H1 (cell line): ENCODE measurements around the gene SMARCB1. TPM values are rescaled to one million over a fixed set of nuclear protein-coding genes. Genes with fewer than 3 reads are reported as not detected.

ENCODE experiments used
- BCL11A ChIP-seq, 2 experiments: IDR thresholded peaks; one replicate each; pipeline ENCODE4 v1.6.1; 2011; ENCODE audit warnings: low read depth in 2 of 2, low read length in 2 of 2, mild to moderate bottlenecking in 2 of 2
- BRCA1 ChIP-seq: IDR thresholded peaks from 2 replicates; pipeline ENCODE4 v1.6.1; 2012; ENCODE audit warnings: low read depth, low read length, improper control_type of control experiment
- EZH2 ChIP-seq: fragments of 200-600 bp; sonication (generic); IDR thresholded peaks from 2 replicates; pipeline ENCODE4 v1.7.1; 2012; ENCODE audit warnings: low read depth, mild to moderate bottlenecking, moderate library complexity, low read length, inconsistent platforms; ENCODE audit not compliant: severe bottlenecking
- FOSL1 ChIP-seq: IDR thresholded peaks from 2 replicates; pipeline ENCODE4 v1.6.1; 2011; ENCODE audit warnings: mild to moderate bottlenecking, low read depth, low read length, moderate library complexity; ENCODE audit not compliant: insufficient read depth
- GTF2F1 ChIP-seq: IDR thresholded peaks from 2 replicates; pipeline ENCODE4 v1.6.1; 2012; ENCODE audit warnings: low read depth, low read length, improper control_type of control experiment, borderline replicate concordance
- KDM4A ChIP-seq: IDR thresholded peaks from one replicate; pipeline ENCODE4 v1.7.1; 2012; ENCODE audit warnings: low read depth, mild to moderate bottlenecking, moderate library complexity, low read length, inconsistent platforms; ENCODE audit not compliant: severe bottlenecking
- POLR2AphosphoS5 ChIP-seq: IDR thresholded peaks from 2 replicates; pipeline ENCODE4 v1.6.1; 2011; ENCODE audit warnings: low read depth, low read length
- RXRA ChIP-seq: IDR thresholded peaks from 2 replicates; pipeline ENCODE4 v1.6.1; 2011; ENCODE audit warnings: low read depth, mild to moderate bottlenecking, low read length, moderate library complexity; ENCODE audit not compliant: insufficient read depth
- TAF1 ChIP-seq: IDR thresholded peaks from 2 replicates; pipeline ENCODE4 v1.6.1; 2011; ENCODE audit warnings: mild to moderate bottlenecking, low read depth, low read length
- polyA plus RNA-seq, 7 experiments: library from polyadenylated mRNA; depleted of rRNA in 3 of 7; stranded (reverse) in 5 of 7; unstranded in 2 of 7; fragments of >200 nt in 5 of 7; fragments of 200-250 nt in 2 of 7; gene quantifications; 1 replicate in 5 of 7; 2 replicates in 1 of 7; 4 replicates in 1 of 7; pipeline versions ENCODE4 v1.2.1 to v1.2.3, GENCODE V29; 2011 to 2013; ENCODE audit warnings: missing spikeins in 2 of 7, mixed read lengths in 2 of 7
- total RNA-seq: library from RNA; stranded (reverse); fragmentation: NEBNext Ultra II Directional; extraction: Animal tissue kit (Norgen Biotek cat#: 25700); gene quantifications from 2 replicates; pipeline ENCODE4 v1.2.1, GENCODE V29; 2021
- TF ChIP-seq, protein P1 (sequence below): fragments of 300-600 bp; sonication (generic); IDR thresholded peaks from 2 replicates; pipeline ENCODE4 v1.7.1; 2012; ENCODE audit warnings: low read length, moderate library complexity, mild to moderate bottlenecking, inconsistent platforms; ENCODE audit not compliant: insufficient replicate concordance

Gene SMARCB1
- total and polyA plus RNA-seq, 2 of the 8 experiments (the other 6 are each of a cell fraction or from before 2014, with no cell fraction given), result 116 to 145 TPM

DNA sequence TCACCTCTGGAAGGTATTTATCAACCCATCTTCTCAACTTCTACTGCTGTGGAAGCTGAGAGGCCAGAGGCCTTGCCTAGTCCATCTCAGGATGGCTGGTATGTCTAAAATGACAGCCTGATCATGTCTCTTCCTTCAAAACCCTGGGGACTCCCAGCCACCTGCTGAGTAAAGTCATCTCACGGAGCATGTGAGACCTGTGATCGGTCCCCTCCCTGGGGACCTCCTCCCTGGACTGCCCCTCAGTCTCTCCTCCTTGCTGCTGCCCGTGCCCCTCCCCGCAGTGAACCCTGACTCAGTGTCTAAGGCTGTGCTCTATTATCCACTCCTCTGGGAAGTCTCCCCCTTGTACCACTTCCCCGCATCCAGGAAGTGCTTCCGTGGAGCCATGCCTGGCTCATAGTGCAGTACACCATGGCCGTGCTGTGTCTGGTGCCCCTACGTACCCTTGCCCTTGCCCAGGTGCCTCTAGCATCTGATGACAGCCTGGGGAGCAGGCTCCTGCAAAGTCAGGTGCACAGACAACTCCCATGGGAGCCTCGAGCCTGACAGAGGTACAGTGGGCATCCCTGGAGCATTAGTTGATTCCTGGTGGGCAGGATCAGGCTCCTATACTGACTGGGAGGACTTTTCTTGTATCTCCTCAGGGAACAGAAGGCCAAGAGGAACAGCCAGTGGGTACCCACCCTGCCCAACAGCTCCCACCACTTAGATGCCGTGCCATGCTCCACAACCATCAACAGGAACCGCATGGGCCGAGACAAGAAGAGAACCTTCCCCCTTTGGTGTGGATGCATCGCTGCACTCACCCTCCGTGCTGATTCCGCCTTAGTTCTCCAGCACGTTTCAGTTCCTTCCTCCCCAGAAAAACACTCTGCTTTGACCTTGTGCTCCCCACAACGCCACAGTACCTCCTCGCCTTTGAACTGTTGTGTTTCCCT is 13.8 kb downstream of the SMARCB1 start (continued):
- TF ChIP-seq, protein P1, sequence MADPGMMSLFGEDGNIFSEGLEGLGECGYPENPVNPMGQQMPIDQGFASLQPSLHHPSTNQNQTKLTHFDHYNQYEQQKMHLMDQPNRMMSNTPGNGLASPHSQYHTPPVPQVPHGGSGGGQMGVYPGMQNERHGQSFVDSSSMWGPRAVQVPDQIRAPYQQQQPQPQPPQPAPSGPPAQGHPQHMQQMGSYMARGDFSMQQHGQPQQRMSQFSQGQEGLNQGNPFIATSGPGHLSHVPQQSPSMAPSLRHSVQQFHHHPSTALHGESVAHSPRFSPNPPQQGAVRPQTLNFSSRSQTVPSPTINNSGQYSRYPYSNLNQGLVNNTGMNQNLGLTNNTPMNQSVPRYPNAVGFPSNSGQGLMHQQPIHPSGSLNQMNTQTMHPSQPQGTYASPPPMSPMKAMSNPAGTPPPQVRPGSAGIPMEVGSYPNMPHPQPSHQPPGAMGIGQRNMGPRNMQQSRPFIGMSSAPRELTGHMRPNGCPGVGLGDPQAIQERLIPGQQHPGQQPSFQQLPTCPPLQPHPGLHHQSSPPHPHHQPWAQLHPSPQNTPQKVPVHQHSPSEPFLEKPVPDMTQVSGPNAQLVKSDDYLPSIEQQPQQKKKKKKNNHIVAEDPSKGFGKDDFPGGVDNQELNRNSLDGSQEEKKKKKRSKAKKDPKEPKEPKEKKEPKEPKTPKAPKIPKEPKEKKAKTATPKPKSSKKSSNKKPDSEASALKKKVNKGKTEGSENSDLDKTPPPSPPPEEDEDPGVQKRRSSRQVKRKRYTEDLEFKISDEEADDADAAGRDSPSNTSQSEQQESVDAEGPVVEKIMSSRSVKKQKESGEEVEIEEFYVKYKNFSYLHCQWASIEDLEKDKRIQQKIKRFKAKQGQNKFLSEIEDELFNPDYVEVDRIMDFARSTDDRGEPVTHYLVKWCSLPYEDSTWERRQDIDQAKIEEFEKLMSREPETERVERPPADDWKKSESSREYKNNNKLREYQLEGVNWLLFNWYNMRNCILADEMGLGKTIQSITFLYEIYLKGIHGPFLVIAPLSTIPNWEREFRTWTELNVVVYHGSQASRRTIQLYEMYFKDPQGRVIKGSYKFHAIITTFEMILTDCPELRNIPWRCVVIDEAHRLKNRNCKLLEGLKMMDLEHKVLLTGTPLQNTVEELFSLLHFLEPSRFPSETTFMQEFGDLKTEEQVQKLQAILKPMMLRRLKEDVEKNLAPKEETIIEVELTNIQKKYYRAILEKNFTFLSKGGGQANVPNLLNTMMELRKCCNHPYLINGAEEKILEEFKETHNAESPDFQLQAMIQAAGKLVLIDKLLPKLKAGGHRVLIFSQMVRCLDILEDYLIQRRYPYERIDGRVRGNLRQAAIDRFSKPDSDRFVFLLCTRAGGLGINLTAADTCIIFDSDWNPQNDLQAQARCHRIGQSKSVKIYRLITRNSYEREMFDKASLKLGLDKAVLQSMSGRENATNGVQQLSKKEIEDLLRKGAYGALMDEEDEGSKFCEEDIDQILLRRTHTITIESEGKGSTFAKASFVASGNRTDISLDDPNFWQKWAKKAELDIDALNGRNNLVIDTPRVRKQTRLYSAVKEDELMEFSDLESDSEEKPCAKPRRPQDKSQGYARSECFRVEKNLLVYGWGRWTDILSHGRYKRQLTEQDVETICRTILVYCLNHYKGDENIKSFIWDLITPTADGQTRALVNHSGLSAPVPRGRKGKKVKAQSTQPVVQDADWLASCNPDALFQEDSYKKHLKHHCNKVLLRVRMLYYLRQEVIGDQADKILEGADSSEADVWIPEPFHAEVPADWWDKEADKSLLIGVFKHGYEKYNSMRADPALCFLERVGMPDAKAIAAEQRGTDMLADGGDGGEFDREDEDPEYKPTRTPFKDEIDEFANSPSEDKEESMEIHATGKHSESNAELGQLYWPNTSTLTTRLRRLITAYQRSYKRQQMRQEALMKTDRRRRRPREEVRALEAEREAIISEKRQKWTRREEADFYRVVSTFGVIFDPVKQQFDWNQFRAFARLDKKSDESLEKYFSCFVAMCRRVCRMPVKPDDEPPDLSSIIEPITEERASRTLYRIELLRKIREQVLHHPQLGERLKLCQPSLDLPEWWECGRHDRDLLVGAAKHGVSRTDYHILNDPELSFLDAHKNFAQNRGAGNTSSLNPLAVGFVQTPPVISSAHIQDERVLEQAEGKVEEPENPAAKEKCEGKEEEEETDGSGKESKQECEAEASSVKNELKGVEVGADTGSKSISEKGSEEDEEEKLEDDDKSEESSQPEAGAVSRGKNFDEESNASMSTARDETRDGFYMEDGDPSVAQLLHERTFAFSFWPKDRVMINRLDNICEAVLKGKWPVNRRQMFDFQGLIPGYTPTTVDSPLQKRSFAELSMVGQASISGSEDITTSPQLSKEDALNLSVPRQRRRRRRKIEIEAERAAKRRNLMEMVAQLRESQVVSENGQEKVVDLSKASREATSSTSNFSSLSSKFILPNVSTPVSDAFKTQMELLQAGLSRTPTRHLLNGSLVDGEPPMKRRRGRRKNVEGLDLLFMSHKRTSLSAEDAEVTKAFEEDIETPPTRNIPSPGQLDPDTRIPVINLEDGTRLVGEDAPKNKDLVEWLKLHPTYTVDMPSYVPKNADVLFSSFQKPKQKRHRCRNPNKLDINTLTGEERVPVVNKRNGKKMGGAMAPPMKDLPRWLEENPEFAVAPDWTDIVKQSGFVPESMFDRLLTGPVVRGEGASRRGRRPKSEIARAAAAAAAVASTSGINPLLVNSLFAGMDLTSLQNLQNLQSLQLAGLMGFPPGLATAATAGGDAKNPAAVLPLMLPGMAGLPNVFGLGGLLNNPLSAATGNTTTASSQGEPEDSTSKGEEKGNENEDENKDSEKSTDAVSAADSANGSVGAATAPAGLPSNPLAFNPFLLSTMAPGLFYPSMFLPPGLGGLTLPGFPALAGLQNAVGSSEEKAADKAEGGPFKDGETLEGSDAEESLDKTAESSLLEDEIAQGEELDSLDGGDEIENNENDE, result no peak
- TF ChIP-seq FOSL1, result no peak
- no peak for TF ChIP-seq POLR2AphosphoS5
- TF ChIP-seq TAF1, result no peak
- no peak for TF ChIP-seq GTF2F1
- no peak for TF ChIP-seq BCL11A (IDR thresholded peaks at IDR 0.05; ENCODE audit: low read depth in 2 of 2, low read length in 2 of 2)
- no peak for TF ChIP-seq EZH2
- no peak for TF ChIP-seq BRCA1
- no peak for TF ChIP-seq RXRA
- no peak for TF ChIP-seq KDM4A
